A549 (cell line): ENCODE data around the gene NCOA1. TPM values are rescaled to one million over a fixed set of nuclear protein-coding genes. Genes with fewer than 3 reads are reported as not detected.
"Not testable (repeated sequence)": the region's sequence is repeated elsewhere in the genome, so short reads cannot be mapped to it uniquely, and the experiment has no call there.

ENCODE experiments used
- ATAC-seq, 2 experiments: fragments of 200-7000 bp in 1 of 2; fragments of >200 bp in 1 of 2; cut with Nextera tagmentation in 1 of 2; cut with Tn5 transposase in 1 of 2; 3 replicates each; pipeline versions ENCODE4 v1.8.0 to v1.9.1; 2018 to 2020; ENCODE audit warnings: mild to moderate bottlenecking in 1 of 2, moderate library complexity in 1 of 2
- CTCF ChIA-PET: fragments of 300-600 bp; sonication (Branson Sonifier 250); formaldehyde crosslinking; extraction: SDS; loops from one replicate; lab custom pipeline; 2021; ENCODE audit warnings: antibody characterized with exemption, inconsistent platforms; lab: Yijun Ruan, JAX
- POLR2A ChIA-PET: fragments of 350-600 bp; formaldehyde crosslinking; extraction: SDS; loops from one replicate; lab custom pipeline; 2021; ENCODE audit warnings: antibody characterized with exemption, inconsistent platforms; lab: Yijun Ruan, JAX
- DNase-seq, 2 experiments: peaks; one replicate each; pipeline versions ENCODE4 v3.0.0 to v3.0.0-alpha.2; 2011 to 2016; ENCODE audit warnings: low read depth in 1 of 2, low spot score in 1 of 2
- FAIRE-seq: peaks from 2 replicates; lab custom pipeline; 2011; peaks lifted over from hg19 to GRCh38; lab: Jason Lieb, UNC
- H3K27ac ChIP-seq, 2 experiments: fragments of >200 bp; sonication (Bioruptor Twin); formaldehyde crosslinking; 3 replicates each; pipeline ENCODE4 v1.5.1; 2016 to 2017
- H3K4me1 ChIP-seq: fragments of >200 bp; sonication (Bioruptor Twin); formaldehyde crosslinking; 3 replicates; pipeline ENCODE4 v1.6.1; 2016
- H3K4me2 ChIP-seq: fragments of >200 bp; sonication (Bioruptor Twin); formaldehyde crosslinking; 3 replicates; pipeline ENCODE4 v1.6.1; 2016
- H3K4me3 ChIP-seq: fragments of >200 bp; sonication (Bioruptor Twin); formaldehyde crosslinking; 3 replicates; pipeline ENCODE4 v1.5.1; 2016
- H3K9me3 ChIP-seq: fragments of >200 bp; sonication (Bioruptor Twin); formaldehyde crosslinking; 3 replicates; pipeline ENCODE4 v1.6.1; 2016
- ATOH8 ChIP-seq: fragments of 250-450 bp; sonication (Bioruptor Pico); IDR thresholded peaks from 2 replicates; pipeline ENCODE4 v1.5.0; 2020; ENCODE audit warnings: low read depth, mild to moderate bottlenecking, moderate library complexity
- BCL3 ChIP-seq: fragments of >200 bp; sonication (Bioruptor Twin); formaldehyde crosslinking; IDR thresholded peaks from 3 replicates; pipeline ENCODE4 v1.6.1; 2016
- CBX2 ChIP-seq: fragments of 200-600 bp; sonication (generic); IDR thresholded peaks from 2 replicates; pipeline ENCODE4 v1.6.1; 2016; ENCODE audit warnings: low read depth, mild to moderate bottlenecking, borderline replicate concordance
- CBX8 ChIP-seq: fragments of 200-600 bp; sonication (generic); IDR thresholded peaks from 2 replicates; pipeline ENCODE4 v1.6.1; 2016
- E2F6 ChIP-seq: IDR thresholded peaks from 2 replicates; pipeline ENCODE4 v1.6.1; 2012; ENCODE audit warnings: low read depth, borderline replicate concordance
- EHF ChIP-seq: fragments of 250-450 bp; sonication (Bioruptor Pico); IDR thresholded peaks from 2 replicates; pipeline ENCODE4 v1.5.0; 2020; ENCODE audit warnings: mild to moderate bottlenecking
- EHMT2 ChIP-seq: fragments of 200-600 bp; sonication (generic); IDR thresholded peaks from 2 replicates; pipeline ENCODE4 v1.6.1; 2016; ENCODE audit warnings: antibody characterized with exemption, low read depth, mild to moderate bottlenecking, moderate library complexity
- ESRRA ChIP-seq: fragments of 150-350 bp; IDR thresholded peaks from 2 replicates; pipeline ENCODE4 v1.6.1; 2014; ENCODE audit warnings: mild to moderate bottlenecking, low read length, borderline replicate concordance
- FOSB ChIP-seq: fragments of 250-450 bp; sonication (Bioruptor Pico); IDR thresholded peaks from 2 replicates; pipeline ENCODE4 v1.5.0; 2020; ENCODE audit warnings: mild to moderate bottlenecking, moderate library complexity
- FOSL2 ChIP-seq, 2 experiments: fragments of 450-650 bp in 1 of 2; fragments of >200 bp in 1 of 2; sonication (Bioruptor Twin) in 1 of 2; formaldehyde crosslinking; IDR thresholded peaks; 2 replicates each; pipeline versions ENCODE4 v1.5.0 to v1.6.1; 2016 to 2020; ENCODE audit warnings: mild to moderate bottlenecking in 1 of 2, moderate library complexity in 1 of 2
- HOXB13 ChIP-seq: fragments of 250-450 bp; sonication (Bioruptor Pico); IDR thresholded peaks from 2 replicates; pipeline ENCODE4 v1.5.0; 2020; ENCODE audit warnings: low read depth, mild to moderate bottlenecking, moderate library complexity
- JUN ChIP-seq, 2 experiments: fragments of >200 bp; sonication (Bioruptor Twin); formaldehyde crosslinking; IDR thresholded peaks; 2 replicates in 1 of 2; 3 replicates in 1 of 2; pipeline ENCODE4 v1.6.1; 2016 to 2017
- JUNB ChIP-seq: fragments of >200 bp; sonication (Bioruptor Twin); formaldehyde crosslinking; IDR thresholded peaks from 2 replicates; pipeline ENCODE4 v1.6.1; 2016
- KDM5A ChIP-seq: fragments of 200-600 bp; sonication (generic); IDR thresholded peaks from 2 replicates; pipeline ENCODE4 v1.6.1; 2016; ENCODE audit warnings: antibody characterized with exemption, mild to moderate bottlenecking
- MAFK ChIP-seq: fragments of 450-650 bp; IDR thresholded peaks from 2 replicates; pipeline ENCODE4 v1.6.1; 2014; ENCODE audit not compliant: partially characterized antibody
- MAX ChIP-seq: IDR thresholded peaks from 2 replicates; pipeline ENCODE4 v1.6.1; 2012
- NR3C1 ChIP-seq: fragments of >200 bp; sonication (Bioruptor Twin); formaldehyde crosslinking; IDR thresholded peaks from 3 replicates; pipeline ENCODE4 v1.6.1; 2017
- RARB ChIP-seq: fragments of 250-450 bp; sonication (Bioruptor Pico); IDR thresholded peaks from 2 replicates; pipeline ENCODE4 v1.8.0; 2021; ENCODE audit warnings: mild to moderate bottlenecking, moderate library complexity
- RCOR1 ChIP-seq: fragments of 150-350 bp; IDR thresholded peaks from 2 replicates; pipeline ENCODE4 v1.6.1; 2014; ENCODE audit warnings: antibody characterized with exemption, low read length, low read depth
- RFX5 ChIP-seq: fragments of 450-650 bp; IDR thresholded peaks from 2 replicates; pipeline ENCODE4 v1.7.1; 2014; ENCODE audit warnings: antibody characterized with exemption, mild to moderate bottlenecking, moderate library complexity
- RNF2 ChIP-seq: fragments of 200-600 bp; sonication (generic); IDR thresholded peaks from 2 replicates; pipeline ENCODE4 v1.6.1; 2016; ENCODE audit warnings: low read depth, mild to moderate bottlenecking, antibody characterized with exemption, moderate library complexity, borderline replicate concordance
- SMC3 ChIP-seq: fragments of >200 bp; sonication (Bioruptor Twin); formaldehyde crosslinking; IDR thresholded peaks from 3 replicates; pipeline ENCODE4 v1.6.1; 2018; ENCODE audit warnings: inconsistent platforms
- SREBF2 ChIP-seq: fragments of 450-650 bp; IDR thresholded peaks from 2 replicates; pipeline ENCODE4 v1.6.1; 2014; ENCODE audit warnings: mild to moderate bottlenecking, moderate library complexity
- TP53 ChIP-seq: fragments of 250-450 bp; sonication (Bioruptor Pico); IDR thresholded peaks from 2 replicates; pipeline ENCODE4 v1.5.0; 2021; ENCODE audit warnings: mild to moderate bottlenecking, moderate library complexity
- ZNF302 ChIP-seq: fragments of 250-450 bp; sonication (Bioruptor Pico); IDR thresholded peaks from 2 replicates; pipeline ENCODE4 v1.9.0; 2021; ENCODE audit warnings: inconsistent platforms, mild to moderate bottlenecking, moderate library complexity
- WGBS: methylation state at CpG from one replicate; pipeline ENCODE4 v1.1.6; 2017; ENCODE audit errors: missing lambda C conversion rate; 5-methylcytosine and 5-hydroxymethylcytosine counted together
- polyA plus RNA-seq, 4 experiments: library from polyadenylated mRNA; depleted of rRNA in 3 of 4; stranded (reverse); fragments of >200 nt; fragmentation: RNase III in 1 of 4; extraction: RNeasy Plus Mini Kit Qiagen cat#74134 plus additional on column Dnase treatment in 1 of 4; gene quantifications; 2 replicates in 3 of 4; 3 replicates in 1 of 4; pipeline ENCODE4 v1.2.3, GENCODE V29; 2011 to 2017

NCOA1 gene
- polyA plus RNA-seq, 2 of the 4 experiments (the other 2 are of a cell fraction), result 7.6 to 29.9 TPM

GRCh38 chr2:24592441-24593100 lies 101.5 kb downstream of the NCOA1 start:
- ChIA-PET POLR2A (no interaction called here), CTCF (interaction anchor here (0.6 to 1.1 kb wide), 2 partner anchors 8 to 1114 kb away, joined by 3 read pairs; no protein-coding TSS in a partner anchor)
- Histone ChIP-seq H3K4me2 (no peak overlapping the region), H3K27ac (no peak overlapping the region), H3K9me3 (no peaks in the 10 kb centered on the region), H3K4me3 (no peak overlapping the region), H3K4me1 (no peaks in the 10 kb centered on the region)
- ATAC-seq (no peak), FAIRE-seq (no peak), DNase-seq (no peak)
- TF ChIP-seq KDM5A, result no peak
- no peak for TF ChIP-seq JUNB
- 93% methylated on average over 3 of the region's 3 CpGs for WGBS

GRCh38 chr2:24594283-24594682 lies 103.2 kb downstream of the NCOA1 start:
- DNase-seq, result no peak
- Histone ChIP-seq H3K27ac (no peak overlapping the region), H3K9me3 (no peaks in the 10 kb centered on the region), H3K4me1 (no peaks in the 10 kb centered on the region), H3K4me2 (no peak overlapping the region), H3K4me3 (no peak overlapping the region)
- ATAC-seq, result no peak
- ChIA-PET CTCF (interaction anchor here (1.5 kb wide), 1 partner anchor 102 kb away, joined by 3 read pairs; no protein-coding TSS in a partner anchor), POLR2A (no interaction called here)
- WGBS, result 93% methylated on average over 2 of the region's 2 CpGs
- FAIRE-seq, result no peak
- TF ChIP-seq CBX2 (no peak), ZNF302 (CRISPR knock-in tag) (no peak), E2F6 (no peak), BCL3 (no peak), MAX (no peak), RNF2 (no peak), NR3C1 (no peak), SREBF2 (no peak), FOSB (CRISPR knock-in tag) (no peak), RFX5 (no peak), JUNB (no peak), JUN (IDR thresholded peaks at IDR 0.05) (no peak)

- 98% methylated on average over 2 of the region's 2 CpGs for WGBS
- Histone ChIP-seq H3K4me2 (no peak overlapping the region), H3K27ac (no peak overlapping the region), H3K4me1 (no peaks in the 10 kb centered on the region), H3K4me3 (no peak overlapping the region), H3K9me3 (no peaks in the 10 kb centered on the region)
- FAIRE-seq (no peak), DNase-seq (no peak), ATAC-seq (no peak)
- CTCF ChIA-PET, result interaction anchor here (0.6 kb wide), 1 partner anchor 194 kb away, joined by 3 read pairs; no protein-coding TSS in a partner anchor
- TF ChIP-seq E2F6 (no peak), RCOR1 (no peak), MAFK (no peak), ATOH8 (CRISPR knock-in tag) (no peak), FOSB (CRISPR knock-in tag) (no peak), RARB (CRISPR knock-in tag) (no peak), NR3C1 (no peak), ESRRA (no peak), BCL3 (no peak), EHMT2 (no peak), CBX8 (no peak), SMC3 (no peak), FOSL2 (IDR thresholded peaks at IDR 0.05) (no peak), FOSL2 (CRISPR knock-in tag; IDR thresholded peaks at IDR 0.05) (no peak), TP53 (CRISPR knock-in tag) (no peak), HOXB13 (no peak), EHF (CRISPR knock-in tag) (no peak), MAX (no peak)
- POLR2A ChIA-PET, result no interaction called here
Observed at GRCh38 chr2:24597181-24597870, 106.3 kb downstream of the NCOA1 start.

GRCh38 chr2:24600140-24600539 lies 109.1 kb downstream of the NCOA1 start:
- H3K9me3 ChIP-seq, POLR2A ChIA-PET, ATAC-seq, FAIRE-seq, DNase-seq, CTCF ChIA-PET, H3K4me3 ChIP-seq, H3K4me1 ChIP-seq, H3K27ac ChIP-seq, H3K4me2 ChIP-seq: not testable (repeated sequence)
- WGBS, result 95% methylated on average over 6 of the region's 6 CpGs
